Measurements from ENCODE around the gene UCHL5. TPM values are rescaled to one million over a fixed set of nuclear protein-coding genes. Genes with fewer than 3 reads are reported as not detected.

Gene UCHL5
- total and polyA plus RNA-seq, 2 of the 13 experiments (the other 11 are each of a cell fraction or from before 2014, with no cell fraction given): 18.2 to 44.1 TPM

DNA sequence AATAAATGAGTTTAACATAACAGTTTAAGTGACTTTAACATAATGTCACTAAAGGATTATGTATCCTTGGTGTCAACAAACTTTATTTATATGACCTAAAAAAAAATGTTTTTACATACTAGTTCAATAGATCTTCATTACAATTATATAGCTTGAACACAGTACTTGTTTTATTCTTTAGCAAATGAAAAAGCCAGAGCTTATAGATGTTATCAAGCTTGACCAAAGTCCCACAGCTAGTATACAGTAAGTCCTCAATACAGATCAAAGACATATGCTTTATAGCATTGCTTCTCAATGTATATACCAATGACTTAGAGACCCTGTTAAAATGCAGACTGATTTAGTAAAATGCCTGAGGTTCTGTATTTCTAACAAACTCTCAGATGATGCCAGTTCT is 42.4 kb downstream of the UCHL5 start:
- TF ChIP-seq PCBP1 (IDR thresholded peaks at IDR 0.05; ENCODE audit: borderline replicate concordance, low read depth, low read length) (no peak), SP140L (CRISPR knock-in tag; IDR thresholded peaks at IDR 0.05; ENCODE audit: borderline replicate concordance) (no peak), ZNF343 (CRISPR knock-in tag; IDR thresholded peaks at IDR 0.05) (no peak), KLF15 (CRISPR knock-in tag; IDR thresholded peaks at IDR 0.05; ENCODE audit: borderline replicate concordance) (no peak), SMARCE1 (IDR thresholded peaks at IDR 0.05; ENCODE audit: borderline replicate concordance) (no peak), ZNF615 (CRISPR knock-in tag; IDR thresholded peaks at IDR 0.05; ENCODE audit: borderline replicate concordance) (no peak), ZSCAN9 (CRISPR knock-in tag; IDR thresholded peaks at IDR 0.05; ENCODE audit: borderline replicate concordance) (no peak), RFXAP (CRISPR knock-in tag; IDR thresholded peaks at IDR 0.05; ENCODE audit: borderline replicate concordance) (no peak), ZNF674 (CRISPR knock-in tag; IDR thresholded peaks at IDR 0.05; ENCODE audit: low read depth) (no peak), RXRA (CRISPR knock-in tag; IDR thresholded peaks at IDR 0.05) (no peak), ZBTB3 (CRISPR knock-in tag; IDR thresholded peaks at IDR 0.05; ENCODE audit: borderline replicate concordance, low read depth) (no peak)
- TF ChIP-seq, protein P1, sequence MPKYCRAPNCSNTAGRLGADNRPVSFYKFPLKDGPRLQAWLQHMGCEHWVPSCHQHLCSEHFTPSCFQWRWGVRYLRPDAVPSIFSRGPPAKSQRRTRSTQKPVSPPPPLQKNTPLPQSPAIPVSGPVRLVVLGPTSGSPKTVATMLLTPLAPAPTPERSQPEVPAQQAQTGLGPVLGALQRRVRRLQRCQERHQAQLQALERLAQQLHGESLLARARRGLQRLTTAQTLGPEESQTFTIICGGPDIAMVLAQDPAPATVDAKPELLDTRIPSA (CRISPR knock-in tag; IDR thresholded peaks at IDR 0.05; ENCODE audit: borderline replicate concordance): no peak
- H4K20me1 ChIP-seq (ENCODE audit: insufficient read depth, low read length): no peaks in the 10 kb centered on the region
- no peaks in the 10 kb centered on the region for H3K79me2 ChIP-seq (ENCODE audit: insufficient read depth, low read length)
- no peak for ATAC-seq
- in situ Hi-C loops (cut with HindIII; ENCODE audit: extremely low pct_ligation_motif_present, low pct_unique_long_range_greater_than_20kb) (loop anchor here (5.0 kb wide), 2 partner anchors 209 to 539 kb away; partner anchors contain the start of gene RGS2), intact Hi-C loops (cut with micrococcal nuclease; ENCODE audit: unreplicated experiment) (no loop called here)
- no peak overlapping the region for H3K27ac ChIP-seq (ENCODE audit: extremely low read length, insufficient read depth, low read length)
- H3K4me3 ChIP-seq (replicated peaks in 1 of 3; ENCODE audit: insufficient read depth in 1 of 3, low read depth in 2 of 3, low read length in 3 of 3): no peak overlapping the region
- ChIA-PET POLR2A (no interaction called here), CTCF (ENCODE audit: low intra/inter-chr PET ratio, low total read pairs) (no interaction called here)
- H3K27me3 ChIP-seq (ENCODE audit: control insufficient read depth in 1 of 2, insufficient read depth in 2 of 2, low read length in 2 of 2): no peaks in the 10 kb centered on the region
- no peak overlapping the region for H3K9ac ChIP-seq (ENCODE audit: insufficient read depth, low read depth, low read length)
- H3K4me2 ChIP-seq (ENCODE audit: low read depth, low read length): no peak overlapping the region
- no peak for FAIRE-seq
- H3K36me3 ChIP-seq (replicated peaks in 1 of 2; ENCODE audit: control insufficient read depth in 1 of 2, insufficient read depth in 2 of 2, low read length in 2 of 2): peaks cover 2 to 3% of the 10 kb centered on the region in 2 experiments; a peak in 2 of 5 replicates
- no peak overlapping the region for H2AFZ ChIP-seq (ENCODE audit: low read length)
- 0 out of 2 replicates have a peak, but pooled peaks cover 4% of the 10 kb centered on the region for H3K4me1 ChIP-seq (ENCODE audit: insufficient read depth, low read length)
- H3K9me3 ChIP-seq (ENCODE audit: low read length): no peaks in the 10 kb centered on the region
- no peak for DNase-seq (ENCODE audit: low spot score)
- BruUV-seq (replicated peaks): no TSS peak

Data from HepG2 (cell line).